Sigmoid colon (tissue), 3 donors: Measurements from ENCODE around the gene PRDM16.

Source experiments
- CTCF ChIP-seq, 4 experiments: fragments of 450-650 bp in 3 of 4; fragments of 200-600 bp in 1 of 4; IDR thresholded peaks; one replicate each; pipeline ENCODE4 v1.5.1; 2016 to 2019; ENCODE audit warnings: antibody characterized with exemption in 4 of 4, mild to moderate bottlenecking in 3 of 4, moderate library complexity in 2 of 4
- POLR2A ChIP-seq, 2 donors: fragments of 450-650 bp; IDR thresholded peaks; one replicate each; pipeline ENCODE4 v1.6.1; 2016; ENCODE audit warnings: antibody characterized with exemption in 2 of 2, mild to moderate bottlenecking in 2 of 2, moderate library complexity in 2 of 2

GRCh38 chr1:3141836-3142235 is 72.8 kb downstream of the PRDM16 start:
- TF ChIP-seq CTCF (IDR thresholded peaks at IDR 0.05): no peak
- no peak for TF ChIP-seq POLR2A (IDR thresholded peaks at IDR 0.05)
